Left lung (tissue), 10 donors: Measurements from ENCODE around the gene PCSK5. TPM values are rescaled to one million over a fixed set of nuclear protein-coding genes. Genes with fewer than 3 reads are reported as not detected.

Source experiments
- ATAC-seq: fragments of 200-7000 bp; cut with Tn5 transposase; one replicate; pipeline ENCODE4 v1.9.1; 2020; ENCODE audit warnings: moderate library complexity
- DNase-seq, 4 donors: peaks; one replicate each; pipeline ENCODE4 v3.0.0-alpha.2; 2013 to 2020
- H3K27ac ChIP-seq, 2 donors: fragments of 200-600 bp; sonication (generic) in 1 of 2; one replicate each; pipeline versions ENCODE4 v1.5.0 to v1.8.0; 2020 to 2021
- H3K27me3 ChIP-seq, 2 donors: fragments of 200-600 bp; sonication (generic) in 1 of 2; one replicate each; pipeline versions ENCODE4 v1.5.0 to v1.8.0; 2020 to 2021
- H3K36me3 ChIP-seq, 2 donors: fragments of 200-600 bp; sonication (generic) in 1 of 2; one replicate each; pipeline versions ENCODE4 v1.5.0 to v1.8.0; 2020 to 2021
- H3K4me1 ChIP-seq, 2 donors: fragments of 200-600 bp; one replicate each; pipeline ENCODE4 v1.8.0; 2021
- H3K4me3 ChIP-seq, 2 donors: fragments of 200-600 bp; sonication (generic) in 1 of 2; one replicate each; pipeline versions ENCODE4 v1.5.0 to v1.8.0; 2020 to 2021; ENCODE audit warnings: mild to moderate bottlenecking in 1 of 2
- H3K9me3 ChIP-seq, 2 donors: fragments of 200-600 bp; sonication (generic) in 1 of 2; one replicate each; pipeline versions ENCODE4 v1.5.0 to v1.8.0; 2020 to 2021
- CTCF ChIP-seq, 2 donors: fragments of 200-600 bp; sonication (generic) in 1 of 2; IDR thresholded peaks; one replicate each; pipeline versions ENCODE4 v1.5.0 to v1.8.0; 2021; ENCODE audit warnings: antibody characterized with exemption in 2 of 2
- intact Hi-C, 2 donors: fragments of 100-400 bp; cut with DNase I; formaldehyde crosslinking; loops; one replicate each; pipeline versions ENCODE4 v1.11.2 to v1.14.2; 2022
- polyA plus RNA-seq, 6 donors: library from polyadenylated mRNA; unstranded; fragments of 120-200 nt; gene quantifications; one replicate each; pipeline ENCODE4 v1.2.1, GENCODE V29; 2013; ENCODE audit not compliant: insufficient read length in 6 of 6
- total RNA-seq, 2 donors: library from RNA; stranded (reverse); fragmentation: NEBNext Ultra II Directional; extraction: Animal tissue kit (Norgen Biotek cat#: 25700); gene quantifications; one replicate each; pipeline ENCODE4 v1.2.1, GENCODE V29; 2021
- donor health status: DM: no; HTN: yes; CAD: no.
- donor health status: DM: no; HTN: no; CAD: no.

PCSK5 gene
- total and polyA plus RNA-seq, 8 donors = 6.8 to 20.3 (median 11.3) TPM

GRCh38 chr9:75937521-75938258 lies 47.2 kb downstream of the PCSK5 start:
- Histone ChIP-seq H3K4me3 (no peak overlapping the region), H3K36me3 (no peaks in the 10 kb centered on the region), H3K27me3 (no peaks in the 10 kb centered on the region), H3K9me3 (no peaks in the 10 kb centered on the region), H3K4me1 (peaks cover 0 to 10% of the 10 kb centered on the region in 2 donors), H3K27ac (no peak overlapping the region)
- ATAC-seq (no peak), DNase-seq (no peak)
- intact Hi-C loops = no loop called here
- no peak for TF ChIP-seq CTCF (IDR thresholded peaks at IDR 0.05)

- no peaks in the 10 kb centered on the region for H3K36me3 ChIP-seq
- no peaks in the 10 kb centered on the region for H3K27me3 ChIP-seq
- H3K4me3 ChIP-seq = no peak overlapping the region
- H3K9me3 ChIP-seq = no peaks in the 10 kb centered on the region
- intact Hi-C loops = no loop called here
- TF ChIP-seq CTCF (IDR thresholded peaks at IDR 0.05) = no peak
- DNase-seq = no peak
- no peak for ATAC-seq
- peaks cover 0 to 10% of the 10 kb centered on the region in 2 donors for H3K4me1 ChIP-seq
- H3K27ac ChIP-seq = no peak overlapping the region
Observed at GRCh38 chr9:75938946-75939345, 48.5 kb downstream of the PCSK5 start.

- no peaks in the 10 kb centered on the region for H3K27me3 ChIP-seq
- DNase-seq = no peak
- no peak for ATAC-seq
- intact Hi-C loops = no loop called here
- peaks cover 0 to 10% of the 10 kb centered on the region in 2 donors for H3K4me1 ChIP-seq
- H3K9me3 ChIP-seq = no peaks in the 10 kb centered on the region
- H3K36me3 ChIP-seq = no peaks in the 10 kb centered on the region
- no peak for TF ChIP-seq CTCF (IDR thresholded peaks at IDR 0.05)
- H3K4me3 ChIP-seq = no peak overlapping the region
- no peak overlapping the region for H3K27ac ChIP-seq
Observed at GRCh38 chr9:75939536-75940111, 49.2 kb downstream of the PCSK5 start.

GRCh38 chr9:75941066-75941465 lies 50.6 kb downstream of the PCSK5 start:
- ATAC-seq (peak; percentile 81), DNase-seq (peak in 1 of 4 donors; percentile 46)
- Histone ChIP-seq H3K4me3 (no peak overlapping the region), H3K36me3 (no peaks in the 10 kb centered on the region), H3K4me1 (peaks cover 0 to 10% of the 10 kb centered on the region in 2 donors), H3K27ac (peak overlapping the region; percentile 1 to 9), H3K27me3 (no peaks in the 10 kb centered on the region), H3K9me3 (no peaks in the 10 kb centered on the region)
- TF ChIP-seq CTCF (IDR thresholded peaks at IDR 0.05) = no peak
- intact Hi-C loops = no loop called here

GRCh38 chr9:75941577-75942311 lies 51.3 kb downstream of the PCSK5 start:
- DNase-seq = peak in 2 of 4 donors; percentile 70 to 80
- no peak for TF ChIP-seq CTCF (IDR thresholded peaks at IDR 0.05)
- Histone ChIP-seq H3K27me3 (no peaks in the 10 kb centered on the region), H3K4me1 (peaks cover 0 to 10% of the 10 kb centered on the region in 2 donors), H3K4me3 (no peak overlapping the region), H3K27ac (peak overlapping the region in 1 of 2 donors; percentile 9), H3K36me3 (no peaks in the 10 kb centered on the region), H3K9me3 (no peaks in the 10 kb centered on the region)
- ATAC-seq = peak; percentile 86
- intact Hi-C loops = no loop called here
